Ramos (cell line): ENCODE data around the gene FOXE1.

Experiments used
- in situ Hi-C: fragments of 300-500 bp; cut with MboI; formaldehyde crosslinking; loops from one replicate; pipeline ENCODE4 v1.14.3; 2022; ENCODE audit warnings: low sequenced_read_pairs; ENCODE audit not compliant: unreplicated experiment

FOXE1 gene

GRCh38 chr9:97853056-97853843 is at the start of gene FOXE1:
Gene FOXE1, plus strand, starts transcription at chr9:97853226. Its CDS starts 689 bp downstream, at chr9:97853915.
- in situ Hi-C loops: no loop called here

- in situ Hi-C loops: no loop called here
Measured at GRCh38 chr9:97804059-97804365, 49.0 kb upstream of the FOXE1 start.

GRCh38 chr9:97806721-97807120 is 46.3 kb upstream of the FOXE1 start:
- in situ Hi-C loops: no loop called here

- in situ Hi-C loops: no loop called here
Measured at GRCh38 chr9:97807681-97808080, 45.3 kb upstream of the FOXE1 start.

- in situ Hi-C loops: no loop called here
Measured at GRCh38 chr9:97808415-97808814, 44.6 kb upstream of the FOXE1 start.

GRCh38 chr9:97808972-97809371 is 44.1 kb upstream of the FOXE1 start:
- in situ Hi-C loops: no loop called here

GRCh38 chr9:97809666-97810344 is 43.2 kb upstream of the FOXE1 start:
- in situ Hi-C loops: no loop called here

- in situ Hi-C loops: no loop called here
Measured at GRCh38 chr9:97811533-97812246, 41.3 kb upstream of the FOXE1 start.

GRCh38 chr9:97812247-97812543 is 40.8 kb upstream of the FOXE1 start:
- in situ Hi-C loops: no loop called here

GRCh38 chr9:97813072-97813471 is 40.0 kb upstream of the FOXE1 start:
- in situ Hi-C loops: no loop called here

GRCh38 chr9:97819735-97820134 is 33.3 kb upstream of the FOXE1 start:
- in situ Hi-C loops: no loop called here

GRCh38 chr9:97820373-97820772 is 32.7 kb upstream of the FOXE1 start:
- in situ Hi-C loops: no loop called here

GRCh38 chr9:97830884-97831829 is 21.9 kb upstream of the FOXE1 start:
- in situ Hi-C loops: no loop called here

- in situ Hi-C loops: no loop called here
Measured at GRCh38 chr9:97831843-97832636, 21.0 kb upstream of the FOXE1 start.

- in situ Hi-C loops: no loop called here
Measured at GRCh38 chr9:97840521-97840920, 12.5 kb upstream of the FOXE1 start.

- in situ Hi-C loops: no loop called here
Measured at GRCh38 chr9:97842960-97843359, 10.1 kb upstream of the FOXE1 start.

- in situ Hi-C loops: no loop called here
Measured at GRCh38 chr9:97845130-97845529, 7.9 kb upstream of the FOXE1 start.

- in situ Hi-C loops: no loop called here
Measured at GRCh38 chr9:97845763-97846162, 7.3 kb upstream of the FOXE1 start.

GRCh38 chr9:97846347-97846746 is 6.7 kb upstream of the FOXE1 start:
- in situ Hi-C loops: no loop called here
